A673 (cell line): ENCODE measurements around the gene RPS19. TPM values are rescaled to one million over a fixed set of nuclear protein-coding genes. Genes with fewer than 3 reads are reported as not detected.

Source experiments
- BruUV-seq: library from RNA; stranded (reverse); fragments of 400-500 nt; replicated peaks from 2 replicates; lab custom pipeline; 2021; lab: Mats Ljungman, UMichigan
- CTCF ChIA-PET: fragments of 300-600 bp; sonication (Branson Sonifier 250); formaldehyde crosslinking; loops from one replicate; lab custom pipeline; 2022; ENCODE audit warnings: antibody characterized with exemption; lab: Charles Lee
- POLR2A ChIA-PET: fragments of 300-600 bp; sonication (Branson Sonifier 250); formaldehyde crosslinking; loops from one replicate; lab custom pipeline; 2022; ENCODE audit warnings: antibody characterized with exemption; ENCODE audit not compliant: low non-redundant PET; lab: Charles Lee
- DNase-seq: peaks from one replicate; pipeline ENCODE4 v3.0.0-alpha.2; 2015; ENCODE audit warnings: low spot score
- H3K27ac ChIP-seq: fragments of 200-600 bp; sonication (generic); 2 replicates; pipeline ENCODE4 v1.5.1; 2016; ENCODE audit warnings: mixed run types, low read depth, mild to moderate bottlenecking, mixed read lengths, antibody characterized with exemption, low read length; ENCODE audit not compliant: poor library complexity, severe bottlenecking
- H3K27me3 ChIP-seq: fragments of 200-600 bp; sonication (generic); replicated peaks from 2 replicates; pipeline ENCODE4 v1.6.1; 2017; ENCODE audit warnings: mixed run types, low read depth, mild to moderate bottlenecking, mixed read lengths, antibody characterized with exemption, low read length; ENCODE audit not compliant: insufficient read depth, poor library complexity
- H3K36me3 ChIP-seq: fragments of 200-600 bp; sonication (generic); 2 replicates; pipeline ENCODE4 v1.6.1; 2016; ENCODE audit warnings: mixed run types, mild to moderate bottlenecking, mixed read lengths, antibody characterized with exemption, low read length; ENCODE audit not compliant: insufficient read depth, poor library complexity, severe bottlenecking
- H3K4me1 ChIP-seq: fragments of 200-600 bp; sonication (generic); 2 replicates; pipeline ENCODE4 v1.6.1; 2017; ENCODE audit warnings: mixed run types, mild to moderate bottlenecking, mixed read lengths, antibody characterized with exemption, low read length; ENCODE audit not compliant: insufficient read depth, poor library complexity, severe bottlenecking
- H3K4me3 ChIP-seq: fragments of 200-600 bp; sonication (generic); 2 replicates; pipeline ENCODE4 v1.5.1; 2016; ENCODE audit warnings: low read depth, mixed run types, mild to moderate bottlenecking, mixed read lengths, low read length; ENCODE audit not compliant: poor library complexity, severe bottlenecking
- H3K9me3 ChIP-seq: fragments of 200-600 bp; sonication (generic); 2 replicates; pipeline ENCODE4 v1.6.1; 2016; ENCODE audit warnings: mixed run types, low read depth, mild to moderate bottlenecking, mixed read lengths, antibody characterized with exemption, low read length; ENCODE audit not compliant: poor library complexity, severe bottlenecking
- EZH2 ChIP-seq: fragments of 200-600 bp; sonication (generic); IDR thresholded peaks from 2 replicates; pipeline ENCODE4 v1.6.1; 2017; ENCODE audit warnings: borderline replicate concordance, low read depth, mild to moderate bottlenecking, mixed read lengths, antibody characterized with exemption, low read length; ENCODE audit not compliant: poor library complexity, severe bottlenecking
- intact Hi-C: fragments of 100-400 bp; cut with micrococcal nuclease; formaldehyde crosslinking; loops from one replicate; pipeline ENCODE4 v1.10.0; 2022; ENCODE audit not compliant: unreplicated experiment
- total RNA-seq: library from RNA; stranded (reverse); gene quantifications from 2 replicates; pipeline ENCODE4 v1.2.3, GENCODE V29; 2021
- TF ChIP-seq, protein P1 (sequence below): fragments of 300-800, 200-600 bp; sonication (generic); conservative IDR thresholded peaks from 2 replicates; pipeline ENCODE4 v1.5.1; 2017; ENCODE audit warnings: low read depth, mild to moderate bottlenecking, antibody characterized with exemption, low read length, moderate library complexity, mixed read lengths

RPS19 gene
- total RNA-seq, 1 experiment from 2014 or later = 2,559 TPM

DNA sequence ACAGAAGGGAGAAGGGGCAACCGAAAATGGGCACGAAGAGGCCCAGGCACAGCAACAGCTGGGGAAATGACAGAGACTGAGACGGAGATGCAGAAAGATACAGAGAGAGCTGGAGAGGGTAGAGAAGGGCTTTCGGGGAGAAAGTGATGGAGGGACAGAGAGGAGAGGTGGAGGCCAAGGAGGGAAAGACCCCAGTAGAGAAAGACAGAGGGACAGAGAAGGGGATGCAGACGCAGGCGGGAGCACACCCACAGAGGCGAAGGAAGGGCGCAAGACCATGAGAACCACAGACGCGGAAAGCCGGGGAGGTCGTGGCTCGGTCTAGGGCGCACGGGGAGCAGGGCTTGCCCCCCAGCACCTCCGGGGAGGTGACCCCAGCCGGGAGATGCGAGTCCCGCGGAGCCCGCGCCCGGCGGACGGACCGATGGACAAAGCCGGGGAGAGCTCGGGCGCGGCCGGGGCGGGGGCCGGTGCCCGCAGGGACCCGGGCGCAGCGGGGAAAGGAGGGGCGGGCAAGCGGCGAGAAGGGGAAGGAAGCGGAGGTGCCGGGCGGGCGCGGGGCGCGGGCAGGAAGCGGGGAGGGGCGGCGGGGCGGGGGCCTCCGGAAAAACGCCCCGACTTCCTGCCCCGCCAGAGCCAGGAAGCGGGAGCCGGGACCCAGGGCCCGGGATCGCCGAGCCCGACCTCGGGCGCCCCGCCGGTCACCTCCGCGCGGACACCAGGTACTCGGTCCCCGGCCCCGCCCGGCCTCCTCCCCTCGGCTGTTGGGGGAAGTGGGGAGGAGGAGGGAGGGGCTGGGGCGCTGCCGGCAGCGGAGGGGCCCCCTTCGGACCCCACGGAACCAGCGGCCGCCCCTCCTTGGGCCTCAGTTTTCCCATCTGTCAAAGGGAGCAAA, 22.8 kb downstream of the RPS19 start, which contains the start of gene ARHGEF1:
TSS of gene ARHGEF1 (plus strand) at position 617 of the 895 bp plus-strand sequence. CDS start 4,899 bp downstream, outside the sequence.
- peak; percentile 56 for DNase-seq
- ChIA-PET POLR2A (no interaction called here), CTCF (no interaction called here)
- no peaks in the 10 kb centered on the region for H3K9me3 ChIP-seq
- H3K27me3 ChIP-seq = no peaks in the 10 kb centered on the region
- TF ChIP-seq, protein P1, sequence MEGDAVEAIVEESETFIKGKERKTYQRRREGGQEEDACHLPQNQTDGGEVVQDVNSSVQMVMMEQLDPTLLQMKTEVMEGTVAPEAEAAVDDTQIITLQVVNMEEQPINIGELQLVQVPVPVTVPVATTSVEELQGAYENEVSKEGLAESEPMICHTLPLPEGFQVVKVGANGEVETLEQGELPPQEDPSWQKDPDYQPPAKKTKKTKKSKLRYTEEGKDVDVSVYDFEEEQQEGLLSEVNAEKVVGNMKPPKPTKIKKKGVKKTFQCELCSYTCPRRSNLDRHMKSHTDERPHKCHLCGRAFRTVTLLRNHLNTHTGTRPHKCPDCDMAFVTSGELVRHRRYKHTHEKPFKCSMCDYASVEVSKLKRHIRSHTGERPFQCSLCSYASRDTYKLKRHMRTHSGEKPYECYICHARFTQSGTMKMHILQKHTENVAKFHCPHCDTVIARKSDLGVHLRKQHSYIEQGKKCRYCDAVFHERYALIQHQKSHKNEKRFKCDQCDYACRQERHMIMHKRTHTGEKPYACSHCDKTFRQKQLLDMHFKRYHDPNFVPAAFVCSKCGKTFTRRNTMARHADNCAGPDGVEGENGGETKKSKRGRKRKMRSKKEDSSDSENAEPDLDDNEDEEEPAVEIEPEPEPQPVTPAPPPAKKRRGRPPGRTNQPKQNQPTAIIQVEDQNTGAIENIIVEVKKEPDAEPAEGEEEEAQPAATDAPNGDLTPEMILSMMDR = no peak
- no peak for TF ChIP-seq EZH2
- H3K36me3 ChIP-seq = no peaks in the 10 kb centered on the region
- peak within 1 kb of the TSS; percentile 84 for H3K4me3 ChIP-seq
- no TSS peak for BruUV-seq
- peak within 1 kb of the TSS; percentile 91 for H3K27ac ChIP-seq
- intact Hi-C loops = loop anchor here (1.0 to 5.0 kb wide), 3 partner anchors 24 to 149 kb away; no protein-coding TSS in a partner anchor
- H3K4me1 ChIP-seq = peaks cover 75% of the 10 kb centered on the region

DNA sequence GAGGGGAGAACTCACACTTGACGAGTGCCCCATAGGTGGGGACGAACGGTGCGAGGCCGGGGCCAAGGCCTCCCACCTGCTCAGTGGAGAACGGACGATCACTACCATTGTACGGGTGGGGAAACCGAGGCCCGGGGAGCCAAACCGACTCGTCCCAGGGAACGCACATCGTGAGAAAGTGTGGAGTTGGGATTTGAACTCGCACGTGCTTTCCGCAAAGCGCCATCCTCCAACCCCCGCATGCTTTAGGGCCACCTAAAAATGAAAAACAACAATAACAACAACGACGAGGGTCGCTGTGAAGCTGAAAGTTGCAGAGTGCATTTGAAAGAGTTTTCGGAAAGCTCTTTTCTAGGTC, 23.4 kb downstream of the RPS19 start:
- Histone ChIP-seq H3K27me3 (no peaks in the 10 kb centered on the region), H3K27ac (peak overlapping the region; percentile 91), H3K36me3 (no peaks in the 10 kb centered on the region), H3K4me3 (peak overlapping the region; percentile 84), H3K9me3 (no peaks in the 10 kb centered on the region), H3K4me1 (peaks cover 72% of the 10 kb centered on the region)
- DNase-seq = no peak
- ChIA-PET CTCF (no interaction called here), POLR2A (no interaction called here)
- BruUV-seq = no TSS peak
- no peak for TF ChIP-seq EZH2
- TF ChIP-seq, protein P1 = no peak
- intact Hi-C loops = loop anchor here (1.0 to 5.0 kb wide), 3 partner anchors 24 to 149 kb away; no protein-coding TSS in a partner anchor

DNA sequence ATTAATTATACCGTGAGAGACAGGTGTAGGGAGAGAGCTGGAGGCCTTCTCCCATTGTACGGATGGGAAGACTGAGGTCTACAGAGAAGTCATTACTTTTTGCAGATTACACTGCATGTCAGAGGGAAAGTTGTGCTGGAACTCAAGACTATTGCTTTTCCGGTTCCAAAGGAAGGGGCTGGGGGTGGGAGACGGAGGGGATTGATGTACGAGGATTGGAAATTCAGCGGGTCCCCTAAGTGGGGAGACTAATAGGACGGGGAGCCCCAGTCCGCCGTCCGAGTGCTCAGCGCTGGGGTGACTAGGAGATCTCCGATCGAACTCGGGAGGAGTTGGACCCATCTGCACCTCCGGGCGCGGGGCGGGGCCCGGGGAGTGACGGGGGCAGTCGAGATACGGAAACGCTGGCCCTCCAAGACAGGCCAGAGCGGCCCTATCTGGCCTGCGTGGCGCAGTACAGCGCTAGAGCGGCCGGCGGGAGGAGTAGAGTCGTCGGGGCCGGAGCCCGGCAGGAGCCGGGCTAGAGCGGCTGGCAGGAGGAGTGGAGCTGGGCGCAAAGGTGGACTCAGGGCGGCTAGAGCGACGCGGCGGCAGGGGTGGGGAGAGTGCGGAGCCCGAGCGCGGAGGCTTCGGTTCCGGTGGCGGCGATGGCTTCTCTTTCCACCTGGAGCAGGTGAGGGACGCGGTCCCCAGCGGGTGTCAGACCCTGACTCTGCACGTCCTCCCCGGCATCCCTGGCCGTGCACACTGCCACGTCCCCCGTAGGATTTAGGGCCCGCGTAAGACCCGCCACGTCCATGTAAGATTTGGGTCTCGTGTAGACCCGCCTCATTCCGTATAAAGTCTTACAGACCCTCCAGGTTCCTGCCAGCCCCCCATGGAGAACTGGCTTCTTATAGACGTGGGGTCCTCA, 24.0 kb downstream of the RPS19 start:
- TF ChIP-seq, protein P1 = no peak
- TF ChIP-seq EZH2 = no peak
- intact Hi-C loops = loop anchor here (1.0 to 5.0 kb wide), 3 partner anchors 25 to 148 kb away; no protein-coding TSS in a partner anchor

More for the DNA sequence above, 24.0 kb downstream of the RPS19 start:
- peak overlapping the region; percentile 84 for H3K4me3 ChIP-seq
- peak; percentile 99 for DNase-seq
- H3K4me1 ChIP-seq = peaks cover 65% of the 10 kb centered on the region
- H3K27ac ChIP-seq = peak overlapping the region; percentile 91
- TSS peak; percentile 77 for BruUV-seq
- H3K9me3 ChIP-seq = no peaks in the 10 kb centered on the region
- no peaks in the 10 kb centered on the region for H3K27me3 ChIP-seq
- POLR2A ChIA-PET = no interaction called here
- CTCF ChIA-PET = interaction anchor here (1.0 kb wide), 1 partner anchor 11 kb away, joined by 6 read pairs; no protein-coding TSS in a partner anchor
- peaks cover 1% of the 10 kb centered on the region for H3K36me3 ChIP-seq
